HFF-Myc (cell line): Measurements from ENCODE around the gene KCNK7.

ENCODE experiments used
- DNase-seq: peaks from one replicate; pipeline ENCODE4 v3.0.0-alpha.2; 2011; ENCODE audit warnings: low read depth; ENCODE audit errors: extremely low read depth
- H3K4me3 ChIP-seq: replicated peaks from 2 replicates; pipeline ENCODE4 v1.5.1; 2011; ENCODE audit warnings: low read depth, mild to moderate bottlenecking, control low read depth, low read length
- CTCF ChIP-seq: IDR thresholded peaks from 2 replicates; pipeline ENCODE4 v1.5.1; 2012; ENCODE audit warnings: mild to moderate bottlenecking, low read depth, low read length, control low read depth; ENCODE audit errors: missing control alignments

The KCNK7 gene

GRCh38 chr11:65573391-65574079 is 22.1 kb downstream of the KCNK7 start:
- H3K4me3 ChIP-seq: peak overlapping the region; percentile 85
- TF ChIP-seq CTCF: no peak
- no peak for DNase-seq

GRCh38 chr11:65572356-65573051 is 23.1 kb downstream of the KCNK7 start, which contains the start of gene FAM89B:
Gene FAM89B (plus strand): TSS chr11:65572538. CDS start chr11:65572670, 132 bp downstream.
- no peak for DNase-seq
- no peak for TF ChIP-seq CTCF
- peak within 1 kb of the TSS; percentile 85 for H3K4me3 ChIP-seq

- no peak for DNase-seq
- peak; percentile 27 for TF ChIP-seq CTCF
- peak overlapping the region; percentile 85 for H3K4me3 ChIP-seq
Measured at GRCh38 chr11:65571940-65572339, 23.7 kb downstream of the KCNK7 start.

- DNase-seq: no peak
- TF ChIP-seq CTCF: no peak
- peak overlapping the region; percentile 85 for H3K4me3 ChIP-seq
Measured at GRCh38 chr11:65571420-65571819, 24.2 kb downstream of the KCNK7 start.

- peak; percentile 52 for TF ChIP-seq CTCF
- peak within 1 kb of the TSS; percentile 85 for H3K4me3 ChIP-seq
- peak; percentile 95 for DNase-seq
Measured at GRCh38 chr11:65569973-65570918, 25.4 kb downstream of the KCNK7 start, which contains the start of gene ZNRD2. Gene ZNRD2 (plus strand): TSS chr11:65570477. CDS start chr11:65570492, 15 bp downstream.

- H3K4me3 ChIP-seq: peak overlapping the region; percentile 85
- TF ChIP-seq CTCF: no peak
- DNase-seq: no peak
Measured at GRCh38 chr11:65569164-65569972, 26.2 kb downstream of the KCNK7 start.
